Measurements from ENCODE around the gene CD4. TPM values are rescaled to one million over a fixed set of nuclear protein-coding genes. Genes with fewer than 3 reads are reported as not detected.
A peak's percentile ranks its signal among the peaks of the same experiment; 100 is the strongest.

Gene CD4
- total RNA-seq, 4 donors from 2014 or later: 3.5 to 8.1 (median 3.9) TPM

DNA sequence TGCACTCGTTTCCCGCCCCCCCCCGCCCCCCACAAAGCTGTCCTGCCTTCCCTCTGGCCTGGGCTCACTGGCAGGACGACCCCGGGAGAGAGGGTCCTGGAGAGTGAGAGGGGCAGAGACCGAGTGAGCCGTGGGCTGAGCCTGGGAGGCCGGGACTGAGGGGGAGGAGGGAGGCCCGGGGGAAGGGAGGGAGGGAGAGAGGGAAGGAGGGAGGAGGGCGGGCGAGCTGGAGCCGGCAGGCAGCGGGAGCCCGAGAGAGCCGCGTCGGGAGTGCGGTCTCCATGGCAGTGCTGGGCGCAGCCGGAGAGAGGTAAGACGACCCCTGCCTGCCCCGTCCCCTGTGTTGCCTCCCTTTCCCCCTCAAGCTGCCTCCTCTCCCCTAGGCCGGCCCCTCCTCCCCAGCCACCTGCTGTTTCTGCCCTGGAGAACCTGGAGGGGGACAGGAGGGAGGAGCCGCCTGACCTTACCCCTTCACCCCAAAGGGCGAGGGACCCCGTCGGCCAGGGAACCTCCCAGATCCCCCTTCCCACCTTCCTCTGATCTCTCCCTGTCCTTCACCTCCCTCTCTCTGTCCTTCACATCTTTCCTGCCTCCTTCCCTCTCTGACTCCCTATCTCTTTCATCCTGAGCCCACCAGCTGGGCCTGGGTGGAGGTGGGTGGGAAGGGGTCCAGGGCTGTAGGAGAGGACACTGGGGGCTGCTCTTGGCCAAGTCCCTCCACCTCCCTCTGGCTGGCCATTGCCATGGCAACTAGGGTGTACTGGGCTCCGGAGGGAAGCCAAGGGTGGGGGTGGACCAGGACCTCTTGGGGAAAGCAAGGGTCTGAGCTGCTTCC is 32.5 kb downstream of the CD4 start, which contains the start of gene GPR162:
Gene GPR162, plus strand, starts transcription at position 231 of the 835 bp plus-strand sequence. CDS start 2,078 bp downstream, outside the sequence.
- Histone ChIP-seq H3K4me3 (replicated peaks in 1 of 3) (peak within 1 kb of the TSS in 1 of 3 donors; percentile 34), H3K9me3 (no peaks in the 10 kb centered on the region), H3K36me3 (no peaks in the 10 kb centered on the region), H3K27me3 (no peaks in the 10 kb centered on the region), H3K4me1 (peaks cover 0 to 12% of the 10 kb centered on the region in 2 donors), H3K27ac (no peak within 1 kb of the TSS)
- intact Hi-C loops (cut with DNase I): no loop called here
- WGBS, 2 donors: 2 to 8% methylated on average over 10 to 23 of the region's 28 CpGs
- DNase-seq: peak; percentile 32 to 49
- TF ChIP-seq, protein P1, sequence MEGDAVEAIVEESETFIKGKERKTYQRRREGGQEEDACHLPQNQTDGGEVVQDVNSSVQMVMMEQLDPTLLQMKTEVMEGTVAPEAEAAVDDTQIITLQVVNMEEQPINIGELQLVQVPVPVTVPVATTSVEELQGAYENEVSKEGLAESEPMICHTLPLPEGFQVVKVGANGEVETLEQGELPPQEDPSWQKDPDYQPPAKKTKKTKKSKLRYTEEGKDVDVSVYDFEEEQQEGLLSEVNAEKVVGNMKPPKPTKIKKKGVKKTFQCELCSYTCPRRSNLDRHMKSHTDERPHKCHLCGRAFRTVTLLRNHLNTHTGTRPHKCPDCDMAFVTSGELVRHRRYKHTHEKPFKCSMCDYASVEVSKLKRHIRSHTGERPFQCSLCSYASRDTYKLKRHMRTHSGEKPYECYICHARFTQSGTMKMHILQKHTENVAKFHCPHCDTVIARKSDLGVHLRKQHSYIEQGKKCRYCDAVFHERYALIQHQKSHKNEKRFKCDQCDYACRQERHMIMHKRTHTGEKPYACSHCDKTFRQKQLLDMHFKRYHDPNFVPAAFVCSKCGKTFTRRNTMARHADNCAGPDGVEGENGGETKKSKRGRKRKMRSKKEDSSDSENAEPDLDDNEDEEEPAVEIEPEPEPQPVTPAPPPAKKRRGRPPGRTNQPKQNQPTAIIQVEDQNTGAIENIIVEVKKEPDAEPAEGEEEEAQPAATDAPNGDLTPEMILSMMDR (IDR thresholded peaks at IDR 0.05): no peak
- no peak for TF ChIP-seq POLR2A (IDR thresholded peaks at IDR 0.05)

DNA sequence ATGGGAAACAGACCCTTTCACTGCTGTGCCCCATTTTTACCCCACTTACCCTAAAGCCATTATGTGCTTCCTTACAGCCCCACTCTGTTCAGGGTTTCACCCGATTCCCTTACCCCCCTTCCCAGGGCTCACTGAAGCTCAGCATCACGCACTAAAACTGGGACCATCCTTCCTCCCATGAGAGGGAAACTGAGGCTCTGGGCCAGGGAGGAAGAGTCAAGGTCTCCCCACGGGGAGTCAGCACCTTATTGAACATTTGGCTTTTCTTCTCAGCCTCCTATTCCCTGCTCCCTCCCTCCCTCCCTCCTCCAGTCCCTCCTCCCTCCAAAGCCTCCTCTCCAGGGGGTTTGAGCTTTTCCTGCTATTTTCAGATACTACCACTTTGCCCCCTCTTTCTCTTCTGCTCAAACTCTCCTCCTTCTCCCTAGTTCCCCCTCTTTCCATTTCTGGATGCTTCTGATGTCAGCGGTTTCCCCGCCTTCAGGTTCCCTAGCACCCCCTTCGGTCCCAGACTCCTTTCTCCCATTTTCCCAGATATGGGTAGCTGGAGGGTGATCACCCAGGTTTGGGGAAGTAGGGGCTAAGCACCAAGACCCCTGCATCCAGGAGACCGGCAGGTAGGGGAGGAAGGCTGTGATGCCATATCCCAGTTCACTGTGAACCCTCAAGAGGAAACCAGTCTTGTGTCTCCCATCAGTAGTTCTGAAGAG is 33.3 kb downstream of the CD4 start:
- H3K27ac ChIP-seq: no peak overlapping the region
- H3K4me1 ChIP-seq: peaks cover 6 to 19% of the 10 kb centered on the region in 2 donors
- H3K36me3 ChIP-seq: no peaks in the 10 kb centered on the region
- no peaks in the 10 kb centered on the region for H3K9me3 ChIP-seq
- 46 to 47% methylated on average over 7 of the region's 7 CpGs for WGBS, 2 donors
- H3K27me3 ChIP-seq: no peaks in the 10 kb centered on the region
- DNase-seq: no peak
- H3K4me3 ChIP-seq (replicated peaks in 1 of 3): no peak overlapping the region
- intact Hi-C loops (cut with DNase I): no loop called here
- TF ChIP-seq POLR2A (IDR thresholded peaks at IDR 0.05): no peak
- TF ChIP-seq, protein P1 (IDR thresholded peaks at IDR 0.05): no peak

DNA sequence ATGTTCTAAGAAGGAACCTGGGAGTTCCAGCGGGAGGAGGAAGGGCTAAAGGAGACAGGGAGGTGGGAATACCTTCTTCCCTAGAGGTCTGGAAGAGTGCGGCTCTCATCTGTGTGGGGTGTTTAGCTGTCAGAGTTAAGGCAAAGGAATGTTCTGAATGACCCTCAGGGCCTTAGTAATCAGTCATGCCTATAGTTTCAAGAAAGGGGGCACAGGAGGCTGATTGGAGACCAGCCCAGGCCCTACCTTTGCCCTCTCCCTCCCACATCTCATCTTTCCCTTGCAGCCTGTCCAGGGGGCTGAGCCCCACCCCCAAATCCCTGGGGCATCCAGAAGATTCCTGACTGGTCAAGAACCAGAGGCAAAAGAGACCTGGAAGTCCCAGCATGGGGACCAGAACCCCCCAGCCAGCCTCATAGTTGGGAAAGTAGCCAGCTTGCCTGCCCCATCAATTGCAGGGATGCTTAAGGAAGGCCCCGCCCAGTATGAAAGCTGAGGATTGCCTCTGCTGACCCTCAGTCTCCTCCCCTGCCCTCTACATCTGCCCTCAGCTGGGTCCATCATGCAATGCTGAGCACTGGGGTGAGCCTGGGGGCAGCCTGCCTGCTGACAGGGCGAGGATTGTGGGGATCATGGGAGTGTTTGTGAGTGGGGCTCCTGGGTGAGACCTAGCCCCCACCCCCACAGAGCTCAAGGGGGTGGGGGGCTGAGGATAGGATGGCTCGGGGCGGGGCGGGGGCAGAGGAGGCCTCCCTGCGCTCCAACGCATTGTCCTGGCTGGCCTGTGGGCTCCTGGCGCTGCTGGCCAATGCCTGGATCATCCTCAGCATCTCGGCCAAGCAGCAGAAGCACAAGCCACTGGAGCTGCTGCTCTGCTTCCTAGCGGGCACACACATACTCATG is 34.1 kb downstream of the CD4 start:
- no peak overlapping the region for H3K27ac ChIP-seq
- no peak for TF ChIP-seq POLR2A (IDR thresholded peaks at IDR 0.05)
- TF ChIP-seq, protein P1 (IDR thresholded peaks at IDR 0.05): no peak
- peaks cover 8 to 24% of the 10 kb centered on the region in 2 donors for H3K4me1 ChIP-seq
- no peak overlapping the region for H3K4me3 ChIP-seq (replicated peaks in 1 of 3)
- 62 to 68% methylated on average over 7 to 10 of the region's 12 CpGs for WGBS, 2 donors
- no peaks in the 10 kb centered on the region for H3K27me3 ChIP-seq
- H3K9me3 ChIP-seq: no peaks in the 10 kb centered on the region
- no peak for DNase-seq
- intact Hi-C loops (cut with DNase I): no loop called here
- H3K36me3 ChIP-seq: no peaks in the 10 kb centered on the region

DNA sequence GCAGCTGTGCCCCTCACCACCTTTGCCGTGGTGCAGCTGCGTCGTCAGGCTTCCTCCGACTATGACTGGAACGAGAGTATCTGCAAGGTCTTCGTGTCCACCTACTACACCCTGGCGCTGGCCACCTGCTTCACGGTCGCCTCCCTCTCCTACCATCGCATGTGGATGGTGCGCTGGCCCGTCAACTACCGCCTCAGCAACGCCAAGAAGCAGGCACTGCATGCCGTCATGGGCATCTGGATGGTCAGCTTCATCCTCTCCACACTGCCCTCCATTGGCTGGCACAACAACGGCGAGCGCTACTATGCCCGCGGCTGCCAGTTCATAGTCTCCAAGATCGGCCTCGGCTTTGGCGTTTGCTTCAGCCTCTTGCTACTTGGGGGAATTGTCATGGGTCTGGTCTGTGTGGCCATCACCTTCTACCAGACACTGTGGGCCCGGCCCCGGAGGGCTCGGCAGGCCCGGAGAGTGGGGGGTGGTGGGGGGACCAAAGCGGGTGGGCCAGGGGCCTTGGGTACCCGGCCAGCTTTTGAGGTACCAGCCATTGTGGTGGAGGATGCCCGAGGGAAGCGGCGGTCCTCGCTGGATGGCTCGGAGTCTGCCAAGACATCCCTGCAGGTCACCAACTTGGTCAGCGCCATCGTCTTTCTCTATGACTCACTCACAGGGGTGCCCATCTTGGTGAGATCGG is 34.9 kb downstream of the CD4 start:
- 77 to 91% methylated on average over 22 to 32 of the region's 37 CpGs for WGBS, 2 donors
- Histone ChIP-seq H3K36me3 (no peaks in the 10 kb centered on the region), H3K4me1 (peaks cover 8 to 24% of the 10 kb centered on the region in 2 donors), H3K4me3 (replicated peaks in 1 of 3) (no peak overlapping the region), H3K27ac (no peak overlapping the region), H3K9me3 (no peaks in the 10 kb centered on the region), H3K27me3 (no peaks in the 10 kb centered on the region)
- TF ChIP-seq, protein P1 (IDR thresholded peaks at IDR 0.05): no peak
- TF ChIP-seq POLR2A (IDR thresholded peaks at IDR 0.05): no peak
- DNase-seq: no peak
- intact Hi-C loops (cut with DNase I): no loop called here
